Effector CD4-positive, alpha-beta T cell (primary cell): ENCODE results near the gene IFI44L.

Experiments used
- DNase-seq: peaks from one replicate; pipeline ENCODE4 v3.0.0-alpha.2; 2020
- total RNA-seq: gene quantifications from one replicate; lab custom pipeline; 2026; lab: John Stamatoyannopoulos, UW

The IFI44L gene
- 14.4 reads per million, percentile 39 among the genes with 10 or more reads in this experiment for total RNA-seq

- DNase-seq: peak; percentile 29
These were observed at the start of gene IFI44L for GRCh38 chr1:78619803-78620579. Gene IFI44L (plus strand): TSS chr1:78620448. CDS start chr1:78627916, 7,468 bp downstream.

GRCh38 chr1:78570539-78570938 lies 49.7 kb upstream of the IFI44L start:
- no peak for DNase-seq

GRCh38 chr1:78577257-78578100 lies 42.8 kb upstream of the IFI44L start:
- DNase-seq: no peak

- DNase-seq: no peak
These were observed 33.7 kb upstream of the IFI44L start for GRCh38 chr1:78586572-78586971.

- DNase-seq: no peak
These were observed 33.0 kb upstream of the IFI44L start for GRCh38 chr1:78587211-78587610.

- DNase-seq: no peak
These were observed 28.3 kb upstream of the IFI44L start for GRCh38 chr1:78591971-78592370.

GRCh38 chr1:78599294-78599693 lies 21.0 kb upstream of the IFI44L start:
- no peak for DNase-seq

- DNase-seq: no peak
These were observed 19.2 kb upstream of the IFI44L start for GRCh38 chr1:78601068-78601467.

GRCh38 chr1:78603206-78603605 lies 17.0 kb upstream of the IFI44L start:
- DNase-seq: no peak

- DNase-seq: no peak
These were observed 15.6 kb upstream of the IFI44L start for GRCh38 chr1:78604643-78605042.

GRCh38 chr1:78606274-78606673 lies 14.0 kb upstream of the IFI44L start:
- DNase-seq: no peak

GRCh38 chr1:78607334-78607927 lies 12.8 kb upstream of the IFI44L start:
- DNase-seq: no peak

GRCh38 chr1:78607944-78608343 lies 12.3 kb upstream of the IFI44L start:
- DNase-seq: no peak

GRCh38 chr1:78617615-78618026 lies 2.6 kb upstream of the IFI44L start:
- peak; percentile 52 for DNase-seq

- DNase-seq: no peak
These were observed 1.2 kb upstream of the IFI44L start for GRCh38 chr1:78619032-78619431.

- no peak for DNase-seq
These were observed 824 bp upstream of the IFI44L start for GRCh38 chr1:78619446-78619802.

- DNase-seq: no peak
These were observed 418 bp downstream of the IFI44L start for GRCh38 chr1:78620666-78621065.

GRCh38 chr1:78622548-78622947 lies 2.3 kb downstream of the IFI44L start:
- DNase-seq: no peak

- no peak for DNase-seq
These were observed 3.8 kb downstream of the IFI44L start for GRCh38 chr1:78624035-78624434.

GRCh38 chr1:78627321-78627720 lies 7.1 kb downstream of the IFI44L start:
- DNase-seq: no peak

- no peak for DNase-seq
These were observed 10.4 kb downstream of the IFI44L start for GRCh38 chr1:78630600-78630999.

GRCh38 chr1:78633209-78633608 lies 13.0 kb downstream of the IFI44L start:
- DNase-seq: no peak

GRCh38 chr1:78640462-78640861 lies 20.2 kb downstream of the IFI44L start:
- no peak for DNase-seq

GRCh38 chr1:78641558-78641957 lies 21.3 kb downstream of the IFI44L start:
- DNase-seq: no peak
